Heart right ventricle (tissue), 16 donors: ENCODE measurements around the gene GAD1. TPM values are rescaled to one million over a fixed set of nuclear protein-coding genes. Genes with fewer than 3 reads are reported as not detected.

ENCODE experiments used
- ATAC-seq, 8 donors: fragments of 200-7000 bp; cut with Tn5 transposase; one replicate each; pipeline ENCODE4 v1.9.1; 2020; ENCODE audit warnings: mild to moderate bottlenecking in 8 of 8, moderate library complexity in 8 of 8, moderate number of reproducible peaks in 1 of 8
- DNase-seq, 2 donors: peaks; one replicate each; pipeline ENCODE4 v3.0.0-alpha.2; 2020
- H3K27ac ChIP-seq, 10 donors: fragments of 200-600 bp; sonication (generic) in 2 of 10; one replicate each; pipeline versions ENCODE4 v1.5.0 to v1.8.0; 2020 to 2022; ENCODE audit warnings: mild to moderate bottlenecking in 3 of 10
- H3K27me3 ChIP-seq, 7 donors: fragments of 200-600 bp; one replicate each; pipeline ENCODE4 v1.8.0; 2021 to 2022; ENCODE audit warnings: mild to moderate bottlenecking in 2 of 7
- H3K36me3 ChIP-seq, 9 donors: fragments of 200-600 bp; sonication (generic) in 1 of 9; one replicate each; pipeline versions ENCODE4 v1.5.0 to v1.8.0; 2020 to 2022; ENCODE audit warnings: mild to moderate bottlenecking in 2 of 9
- H3K4me1 ChIP-seq, 9 donors: fragments of 200-600 bp; sonication (generic) in 1 of 9; one replicate each; pipeline versions ENCODE4 v1.5.0 to v1.8.0; 2020 to 2022; ENCODE audit warnings: mild to moderate bottlenecking in 4 of 9
- H3K4me3 ChIP-seq, 10 donors: fragments of 200-600 bp; sonication (generic) in 2 of 10; one replicate each; pipeline versions ENCODE4 v1.5.0 to v1.8.0; 2020 to 2022; ENCODE audit warnings: mild to moderate bottlenecking in 7 of 10, moderate library complexity in 2 of 10
- H3K9me3 ChIP-seq, 11 donors: fragments of 200-600 bp in 10 of 11; sonication (generic) in 2 of 11; one replicate each; pipeline versions ENCODE4 v1.5.0 to v1.8.0; 2013 to 2022; ENCODE audit warnings: mild to moderate bottlenecking in 2 of 11, control low read depth in 1 of 11, moderate library complexity in 1 of 11
- CTCF ChIP-seq, 9 donors: fragments of 200-600 bp; sonication (generic) in 2 of 9; IDR thresholded peaks; one replicate each; pipeline versions ENCODE4 v1.5.0 to v1.8.0; 2021 to 2022; ENCODE audit warnings: antibody characterized with exemption in 9 of 9, mild to moderate bottlenecking in 5 of 9, moderate library complexity in 1 of 9
- WGBS, 2 donors: extraction: QIAGEN DNeasy Blood & Tissue Kit; methylation state at CpG; one replicate each; pipeline ENCODE4 v1.1.7; 2013; ENCODE audit warnings: inconsistent platforms in 1 of 2; 5-methylcytosine and 5-hydroxymethylcytosine counted together
- intact Hi-C, 10 donors: fragments of 100-400 bp; cut with DNase I; formaldehyde crosslinking; loops; one replicate each; pipeline versions ENCODE4 v1.11.1 to v1.14.2; 2022
- long read RNA-seq, 3 donors: library from polyadenylated mRNA; unstranded; transcript quantifications; one replicate each; pipeline ENCODE4 v2.0.0, GENCODE V29; 2020 to 2021
- polyA plus RNA-seq, 2 donors: library from polyadenylated mRNA; stranded (reverse); fragments of 200-250 nt; gene quantifications; one replicate each; pipeline ENCODE4 v1.2.3, GENCODE V29; 2013
- total RNA-seq, 10 donors: library from RNA; stranded (reverse); fragmentation: NEBNext Ultra II Directional in 3 of 10; extraction: Animal tissue kit (Norgen Biotek cat#: 25700) in 3 of 10; gene quantifications; one replicate each; pipeline versions ENCODE4 v1.2.1 to v1.2.4, GENCODE V29; 2021 to 2023
- donor health status: Arrhythmogenic right ventricular cardiomyopathy.
- donor health status: ischemic (EF 13 %, LVEDD 7.1; RV severe dilation, severe dysfunction).
- donor health status: healthy with polysubstance abuse.
- donor health status: DM: no; HTN: yes; CAD: no.
- donor health status: DM: no; HTN: no; CAD: no.
- donor health status: ischemic (EF 25% LVEDD 6.9; RV normal size, moderate dysfunction).
- donor health status: ischemic (EF 25% LVEDD 5.7; RV mildly dilated, moderate dysfunction).
- donor health status: healthy.
- donor health status: DM: yes; HTN: yes; CAD: no.
- donor health status: Ischemic cardiomyopathy.
- donor health status: ischemic (EF 35%, LVEDD 5.7; RV mildly dilated, moderate dysfunction).
- donor health status: nonischemic (EF 11% LVEDD 7.7; RV severe dilation, severe dysfunction).
- donor health status: DM: yes; HTN: yes; CAD: no.
- donor health status: PGD.
- donor health status: ischemic (EF 29% LVEDD 5.4; RV normal size, mild dysfunction).
- donor health status: nonischemic (EF 23%, LVEDD 6.1; RV moderate dilation, normal function).

GAD1 gene
- total RNA-seq: under 1 TPM in 1 of 10 donors, not detected in 9; 0.13 TPM
- polyA plus RNA-seq: under 1 TPM; 0.03 to 0.15 TPM
- long read RNA-seq, donor 1: 0 reads
- long read RNA-seq, donor 2: 0 reads
- long read RNA-seq, donor 3: 0 reads

GRCh38 chr2:170816504-170817092 is at the start of gene GAD1:
GAD1 (plus strand) TSS chr2:170816887; CDS start chr2:170818592, 1,705 bp downstream.
- Histone ChIP-seq H3K4me1 (peaks cover 30 to 81% (median 61%) of the 10 kb centered on the region in 9 donors), H3K4me3 (peak within 1 kb of the TSS; percentile 18 to 56 (median 44)), H3K9me3 (no peaks in the 10 kb centered on the region), H3K36me3 (no peaks in the 10 kb centered on the region), H3K27ac (peak within 1 kb of the TSS in 1 of 10 donors; percentile 3), H3K27me3 (peaks cover 54 to 92% (median 88%) of the 10 kb centered on the region in 7 donors)
- WGBS, 2 donors: 1% methylated on average over 48 to 49 of the region's 49 CpGs
- DNase-seq (peak; percentile 32 to 72), ATAC-seq (peak in 7 of 8 donors; percentile 39 to 73 (median 65))
- TF ChIP-seq CTCF (IDR thresholded peaks at IDR 0.05): no peak
- intact Hi-C loops: loop anchor here in 9 of 10 donors (5.0 to 10.0 kb wide), 6 partner anchors 102 to 872 kb away; partner anchors contain the start of gene SP5 (in 1 of the 9)

GRCh38 chr2:170770008-170770605 is 46.6 kb upstream of the GAD1 start, which contains the start of gene ERICH2:
ERICH2 (plus strand) TSS chr2:170770378; CDS start chr2:170770682, 304 bp downstream.
- H3K36me3 ChIP-seq: no peaks in the 10 kb centered on the region
- TF ChIP-seq CTCF (IDR thresholded peaks at IDR 0.05): peak in 4 of 9 donors; percentile 12 to 36 (median 30)
- intact Hi-C loops: no loop called here
- H3K27ac ChIP-seq: peak within 1 kb of the TSS in 9 of 10 donors; percentile 31 to 74 (median 62)
- 5 to 6% methylated on average over 13 of the region's 13 CpGs for WGBS, 2 donors
- H3K4me1 ChIP-seq: peaks cover 0 to 19% (median 10%) of the 10 kb centered on the region in 9 donors
- H3K9me3 ChIP-seq: no peaks in the 10 kb centered on the region
- DNase-seq (peak; percentile 25 to 33), ATAC-seq (peak; percentile 66 to 91 (median 82))
- peak within 1 kb of the TSS; percentile 48 to 80 (median 65) for H3K4me3 ChIP-seq
- H3K27me3 ChIP-seq: peaks cover 0 to 53% (median 3%) of the 10 kb centered on the region in 7 donors

- peak; percentile 62 to 84 for DNase-seq
- TF ChIP-seq CTCF (IDR thresholded peaks at IDR 0.05): no peak
- peak overlapping the region in 9 of 10 donors; percentile 31 to 74 (median 62) for H3K27ac ChIP-seq
- H3K36me3 ChIP-seq: no peaks in the 10 kb centered on the region
- 1% methylated on average over 64 to 82 of the region's 82 CpGs for WGBS, 2 donors
- peaks cover 0 to 53% (median 3%) of the 10 kb centered on the region in 7 donors for H3K27me3 ChIP-seq
- peaks cover 0 to 19% (median 10%) of the 10 kb centered on the region in 9 donors for H3K4me1 ChIP-seq
- H3K4me3 ChIP-seq: peak overlapping the region; percentile 48 to 80 (median 65)
- ATAC-seq: peak; percentile 96 to 98 (median 96)
- intact Hi-C loops: no loop called here
- no peaks in the 10 kb centered on the region for H3K9me3 ChIP-seq
Observed at GRCh38 chr2:170770606-170771420, 45.9 kb upstream of the GAD1 start.
